Lung (tissue), 12 donors: Measurements from ENCODE around the gene PTPRE. TPM values are rescaled to one million over a fixed set of nuclear protein-coding genes. Genes with fewer than 3 reads are reported as not detected.

Experiments
- ATAC-seq: fragments of 200-7000 bp; cut with Tn5 transposase; one replicate; pipeline ENCODE4 v1.9.1; 2020; ENCODE audit warnings: moderate number of reproducible peaks; ENCODE audit not compliant: insufficient read depth, low FRiP score
- DNase-seq, 3 donors: peaks; one replicate each; pipeline ENCODE4 v3.0.0-alpha.2; 2013 to 2017
- H3K27ac ChIP-seq, 2 donors: one replicate each; pipeline ENCODE4 v1.5.1; 2013; ENCODE audit warnings: mild to moderate bottlenecking in 2 of 2, moderate library complexity in 2 of 2, control low read depth in 1 of 2, inconsistent platforms in 1 of 2, low read depth in 1 of 2, low read length in 1 of 2
- H3K27me3 ChIP-seq, 3 donors: one replicate each; pipeline ENCODE4 v1.5.1; 2013; ENCODE audit warnings: low read length in 2 of 3; ENCODE audit not compliant: control insufficient read depth in 3 of 3, insufficient read depth in 3 of 3
- H3K36me3 ChIP-seq, 4 donors: one replicate each; pipeline ENCODE4 v1.5.1; 2013; ENCODE audit warnings: low read length in 4 of 4, mild to moderate bottlenecking in 1 of 4, moderate library complexity in 1 of 4; ENCODE audit not compliant: control insufficient read depth in 4 of 4, insufficient read depth in 4 of 4
- H3K4me1 ChIP-seq, 5 donors: one replicate each; pipeline ENCODE4 v1.5.1; 2013; ENCODE audit warnings: low read length in 5 of 5, mild to moderate bottlenecking in 2 of 5, moderate library complexity in 1 of 5; ENCODE audit not compliant: control insufficient read depth in 5 of 5, insufficient read depth in 5 of 5
- H3K4me3 ChIP-seq: one replicate; pipeline ENCODE4 v1.5.1; 2013; ENCODE audit warnings: mild to moderate bottlenecking, control low read depth, moderate library complexity
- H3K9ac ChIP-seq, 2 donors: one replicate each; pipeline ENCODE4 v1.5.1; 2013; ENCODE audit warnings: low read length in 2 of 2, control low read depth in 1 of 2; ENCODE audit not compliant: insufficient read depth in 1 of 2
- H3K9me3 ChIP-seq, 4 donors: one replicate each; pipeline ENCODE4 v1.5.1; 2013; ENCODE audit warnings: low read length in 3 of 4, mild to moderate bottlenecking in 1 of 4, moderate library complexity in 1 of 4; ENCODE audit not compliant: control insufficient read depth in 4 of 4, insufficient read depth in 3 of 4
- CTCF ChIP-seq: IDR thresholded peaks from 2 replicates; pipeline ENCODE4 v1.5.1; 2012; ENCODE audit warnings: mild to moderate bottlenecking; ENCODE audit errors: control extremely low read depth, extremely low read depth
- WGBS, 2 donors: extraction: QIAGEN DNeasy Blood & Tissue Kit; methylation state at CpG; one replicate each; pipeline ENCODE4 v1.1.7; 2013; 5-methylcytosine and 5-hydroxymethylcytosine counted together
- polyA plus RNA-seq, 2 donors: library from polyadenylated mRNA; stranded (reverse); fragments of 200-250 nt; gene quantifications; one replicate each; pipeline ENCODE4 v1.2.1, GENCODE V29; 2013
- total RNA-seq, 2 donors: library from RNA; depleted of rRNA in 1 of 2; stranded (reverse); fragments of >200 nt in 1 of 2; gene quantifications; one replicate each; pipeline ENCODE4 v1.2.1, GENCODE V29; 2014 to 2021
- donor health status: control.
- donor health status: control.
- donor health status: Bipolar disorder and iron deficiency.
- donor health status: healthy.
- donor health status: DM: yes; HTN: yes; CAD: no.

The PTPRE gene
- total and polyA plus RNA-seq, 4 donors, result 15.5 to 68.7 (median 36.5) TPM

GRCh38 chr10:127983344-127984100, 76.6 kb downstream of the PTPRE start:
- H3K27ac ChIP-seq, result no peak overlapping the region
- no peaks in the 10 kb centered on the region for H3K27me3 ChIP-seq
- DNase-seq (no peak), ATAC-seq (no peak)
- TF ChIP-seq CTCF, result no peak
- H3K4me1 ChIP-seq, result peaks cover 0 to 15% (median 1%) of the 10 kb centered on the region in 5 donors
- peaks cover 0 to 2% (median 0%) of the 10 kb centered on the region in 4 donors for H3K9me3 ChIP-seq
- peaks cover 0 to 3% (median 0%) of the 10 kb centered on the region in 4 donors for H3K36me3 ChIP-seq
- H3K9ac ChIP-seq, result no peak overlapping the region
- 56 to 58% methylated on average over 19 of the region's 19 CpGs for WGBS, 2 donors
- H3K4me3 ChIP-seq, result no peak overlapping the region

- Histone ChIP-seq H3K4me1 (peaks cover under 1 to 15% (median 10%) of the 10 kb centered on the region in 5 donors), H3K36me3 (peaks cover 0 to 3% (median 0%) of the 10 kb centered on the region in 4 donors), H3K4me3 (no peak overlapping the region), H3K9me3 (peaks cover 0 to under 1% (median 0%) of the 10 kb centered on the region in 4 donors), H3K27ac (peak overlapping the region in 1 of 2 donors; percentile 33), H3K27me3 (no peaks in the 10 kb centered on the region), H3K9ac (no peak overlapping the region)
- ATAC-seq (no peak), DNase-seq (no peak)
- 89 to 91% methylated on average over 6 of the region's 6 CpGs for whole genome bisulfite sequencing, 2 donors
- TF ChIP-seq CTCF, result no peak
These were observed 78.0 kb downstream of the PTPRE start for GRCh38 chr10:127984945-127985344.

GRCh38 chr10:127986531-127987466, 79.9 kb downstream of the PTPRE start:
- Histone ChIP-seq H3K9me3 (no peaks in the 10 kb centered on the region), H3K4me3 (no peak overlapping the region), H3K36me3 (peaks cover 0 to 3% (median 0%) of the 10 kb centered on the region in 4 donors), H3K4me1 (peaks cover 2 to 30% (median 15%) of the 10 kb centered on the region in 5 donors), H3K9ac (no peak overlapping the region), H3K27me3 (no peaks in the 10 kb centered on the region), H3K27ac (peak overlapping the region; percentile 56 to 73)
- ATAC-seq (no peak), DNase-seq (no peak)
- 67 to 81% methylated on average over 14 of the region's 14 CpGs for WGBS, 2 donors
- no peak for TF ChIP-seq CTCF
